ENCODE results near the gene HEBP1.

HEBP1 gene

DNA sequence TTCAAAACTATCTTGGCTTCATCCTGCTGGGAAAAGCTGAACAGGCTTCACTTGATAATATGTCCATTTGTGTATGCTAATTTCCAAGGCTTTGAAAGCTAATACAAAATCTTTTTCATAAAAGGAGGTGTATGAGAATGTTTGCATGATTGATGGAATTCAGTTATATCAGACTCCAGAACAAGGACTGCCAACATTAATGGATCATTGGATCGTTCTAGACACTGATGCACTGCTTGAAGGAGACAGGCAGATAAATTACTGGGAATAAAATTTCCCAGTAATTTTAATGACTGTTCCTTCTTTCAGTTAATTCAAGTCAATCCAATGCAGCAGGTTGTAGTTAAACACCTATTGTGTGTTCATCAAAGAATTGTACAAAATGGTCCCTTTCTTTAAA lies 48.6 kb downstream of the HEBP1 start:
- DNase-seq (ENCODE audit: low read depth), result no peak

DNA sequence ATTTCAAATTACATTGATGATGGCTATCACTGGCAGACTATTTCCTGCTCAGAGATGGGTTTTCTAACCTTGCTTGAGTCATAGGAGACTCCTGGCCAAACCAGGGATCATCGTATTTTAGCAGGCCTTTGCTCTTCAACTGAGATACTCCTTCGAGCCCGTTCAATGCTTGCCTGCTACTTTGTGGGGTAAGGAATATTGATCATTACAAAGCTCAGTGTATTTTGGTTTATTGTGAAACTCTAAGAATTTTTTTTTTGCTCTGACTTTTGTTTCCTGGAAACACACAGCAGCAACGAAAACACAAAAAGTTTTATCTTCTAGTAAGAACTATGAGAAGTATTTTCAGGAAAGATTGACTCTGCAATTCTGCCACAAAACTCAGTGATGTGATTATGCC lies 52.2 kb downstream of the HEBP1 start:
- no peak for DNase-seq (ENCODE audit: low read depth)

DNA sequence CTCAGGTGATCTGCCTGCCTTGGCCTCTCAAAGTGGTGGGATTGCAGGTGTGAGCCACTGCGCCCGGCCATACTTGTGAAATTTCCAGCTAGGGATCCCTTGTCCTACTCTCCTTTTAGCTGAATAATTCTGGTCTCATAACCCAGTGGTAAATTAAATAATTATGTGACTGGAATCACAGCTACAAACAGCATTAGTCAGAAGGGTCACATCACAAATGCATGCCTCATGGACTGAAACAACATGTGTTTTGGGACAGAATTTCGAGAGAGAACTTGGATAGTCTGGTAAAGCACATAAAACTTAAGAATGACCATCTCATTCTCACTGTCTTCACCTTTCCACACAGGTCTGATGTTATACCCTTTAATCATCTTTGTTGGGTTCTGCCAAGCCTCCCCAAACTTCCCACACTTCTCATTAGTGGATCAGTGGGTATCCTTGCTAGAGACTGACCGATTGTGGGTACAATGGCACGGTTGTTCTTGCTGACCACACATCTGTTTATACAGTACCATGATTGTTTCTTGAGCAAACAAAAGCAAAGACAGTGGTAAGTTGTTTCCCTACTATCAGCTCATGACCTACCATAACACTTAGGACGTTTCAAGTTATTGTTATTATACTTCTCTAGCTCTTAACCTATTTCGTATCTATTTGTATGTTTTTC lies 53.2 kb downstream of the HEBP1 start:
- no peak for DNase-seq (ENCODE audit: low read depth)

DNA sequence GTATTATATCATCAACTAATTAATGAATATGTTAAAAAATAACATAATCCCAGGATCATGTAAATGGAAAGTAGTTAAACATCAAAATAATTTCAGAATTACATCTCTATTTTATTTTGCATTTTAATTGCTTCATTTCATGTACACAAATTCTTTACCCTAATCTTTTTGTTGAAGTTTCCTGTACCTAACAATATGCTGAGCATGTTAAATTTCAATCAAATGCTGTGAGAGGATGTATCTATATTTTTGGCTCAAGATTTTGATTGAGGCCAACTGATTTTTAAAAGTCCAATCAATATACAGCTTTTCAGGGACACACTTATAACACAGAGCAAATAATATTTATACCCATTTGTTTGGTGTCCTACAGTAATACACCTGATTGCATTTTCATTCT lies 54.5 kb downstream of the HEBP1 start:
- no peak for DNase-seq (ENCODE audit: low read depth)

DNA sequence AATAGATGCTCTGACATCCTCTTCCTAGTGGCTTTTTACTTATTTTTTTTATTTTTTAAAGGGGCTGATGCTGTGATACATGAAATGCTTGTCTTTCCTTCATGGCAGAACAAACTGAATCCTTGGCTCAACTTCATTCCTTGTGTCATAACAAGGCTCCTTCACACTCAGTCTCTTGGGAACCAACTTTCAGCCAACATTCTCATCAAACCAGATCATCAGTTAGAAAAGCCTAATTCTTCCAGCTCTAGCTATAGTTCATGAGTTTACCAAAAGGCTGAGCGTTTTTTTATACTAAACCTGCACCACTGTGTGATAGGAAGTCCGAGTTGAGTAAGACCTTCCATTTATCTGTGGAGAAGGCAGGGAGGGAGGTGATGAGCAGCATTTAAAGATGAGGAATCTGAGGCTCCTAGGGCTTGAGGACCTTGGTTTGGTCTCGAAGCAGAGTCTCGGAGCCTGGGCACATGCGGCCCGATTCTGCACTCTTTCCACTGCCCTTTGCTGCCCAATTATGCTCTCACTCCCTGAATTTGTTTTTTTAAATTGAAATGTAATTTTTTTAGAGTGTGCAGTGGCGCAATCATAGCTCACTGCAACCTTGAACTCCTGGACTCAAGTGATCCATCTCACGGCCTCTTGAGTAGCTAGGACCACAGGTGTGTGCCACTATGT lies 56.3 kb downstream of the HEBP1 start:
- no peak for DNase-seq (ENCODE audit: low read depth)

DNA sequence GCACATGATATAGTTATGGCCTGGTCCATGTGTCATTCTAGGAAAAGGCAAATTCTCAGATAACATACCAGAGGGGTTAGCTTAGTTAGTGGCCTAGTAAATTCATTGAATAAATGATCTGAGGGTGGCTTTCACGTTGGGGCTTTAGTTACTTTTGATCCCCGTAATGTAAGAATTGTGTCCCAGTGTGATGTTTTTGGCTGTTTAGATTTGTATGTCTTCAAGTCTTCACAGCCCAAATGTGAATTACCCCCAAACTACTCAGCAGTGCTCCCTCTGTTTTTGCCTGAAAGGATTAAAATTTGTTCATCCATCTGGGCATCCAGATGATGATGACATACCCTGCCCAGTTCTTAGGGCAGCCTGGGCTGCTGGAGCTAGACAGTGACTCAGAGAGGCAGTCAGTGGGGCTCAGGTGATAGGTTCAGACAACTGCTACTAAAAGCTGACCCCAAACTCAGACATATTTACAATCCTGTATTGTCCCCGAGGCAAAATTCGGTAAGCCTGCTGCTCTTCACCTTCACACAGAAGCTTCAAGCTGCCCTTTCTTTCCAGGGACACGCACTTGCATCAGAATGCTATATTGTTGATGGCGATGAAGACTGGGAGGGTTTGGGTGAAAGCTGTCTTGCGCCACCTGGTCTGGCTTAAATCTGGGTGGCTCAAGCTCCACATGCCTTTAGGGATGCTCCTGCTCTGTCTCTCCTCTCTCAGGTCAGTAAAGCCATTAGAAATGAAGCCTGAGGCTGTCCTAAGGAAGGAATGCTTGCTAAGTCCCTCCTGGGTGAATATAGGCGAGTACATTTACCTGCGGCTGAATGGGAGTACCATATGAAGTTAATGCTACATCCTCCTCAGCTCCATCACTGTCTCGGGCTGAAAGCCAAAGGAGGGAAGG lies 58.4 kb downstream of the HEBP1 start:
- no peak for DNase-seq (ENCODE audit: low read depth)

DNA sequence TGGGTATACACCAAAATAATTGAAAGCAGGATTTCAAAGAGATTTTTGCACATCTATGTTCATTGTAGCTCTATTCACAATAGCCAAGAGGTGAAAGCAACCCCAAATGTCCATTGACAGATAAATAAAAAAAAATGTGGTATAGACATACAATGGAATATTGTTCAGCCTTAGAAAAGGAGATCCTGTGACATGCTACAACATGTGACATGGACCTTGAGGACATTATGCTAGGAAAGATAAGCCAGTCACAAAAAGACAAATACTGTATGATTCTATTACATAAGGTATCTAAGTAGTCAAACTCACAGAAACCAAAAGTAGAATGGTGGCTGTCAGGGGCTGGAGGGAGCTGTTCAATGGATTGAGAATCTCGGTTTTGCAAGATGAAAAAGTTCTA lies 60.2 kb downstream of the HEBP1 start:
- DNase-seq (ENCODE audit: low read depth), result no peak

DNA sequence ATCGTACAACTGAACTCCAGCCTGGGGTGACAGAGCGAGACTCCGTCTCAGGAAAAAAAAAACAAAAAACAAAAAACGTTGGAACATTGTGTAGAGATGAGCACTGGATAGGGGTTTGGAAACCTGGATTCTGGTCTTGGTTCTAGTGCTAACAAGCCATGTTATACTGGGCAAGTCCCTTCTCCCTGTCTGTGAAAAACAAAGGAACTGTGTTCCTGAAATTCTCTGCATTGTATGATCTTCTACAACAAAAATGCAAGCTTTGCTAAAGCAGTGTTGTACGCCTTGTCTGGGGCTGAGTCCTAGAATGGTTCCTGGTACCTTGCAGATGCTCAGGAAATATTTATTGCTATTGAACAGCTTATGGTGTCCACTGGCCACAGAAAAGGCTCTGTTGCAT lies 61.5 kb downstream of the HEBP1 start:
- DNase-seq (ENCODE audit: low read depth), result no peak

DNA sequence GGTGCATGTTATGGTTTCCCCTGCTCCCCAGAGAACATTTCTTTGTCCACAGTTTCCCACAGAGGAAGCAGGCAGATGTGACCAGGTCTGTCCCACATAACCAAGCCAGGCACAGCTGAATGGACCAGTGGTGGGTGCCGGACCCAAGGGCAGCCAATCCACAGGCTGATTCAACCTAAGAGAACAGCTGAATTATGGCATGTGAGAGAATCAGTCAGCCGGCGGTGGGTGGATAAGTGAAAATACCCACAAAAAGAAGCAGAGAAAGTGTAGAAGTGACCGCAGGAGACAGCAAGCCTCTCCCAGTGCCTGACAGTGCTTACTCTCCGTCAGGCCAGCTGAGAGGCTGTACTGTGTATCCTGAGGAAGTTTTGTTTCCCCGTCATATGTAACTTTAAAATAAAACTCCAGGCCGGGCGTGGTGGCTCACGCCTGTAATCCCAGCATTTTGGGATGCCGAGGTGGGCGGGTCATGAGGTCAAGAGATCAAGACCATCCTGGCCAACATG lies 63.0 kb downstream of the HEBP1 start:
- no peak for DNase-seq (ENCODE audit: low read depth)

DNA sequence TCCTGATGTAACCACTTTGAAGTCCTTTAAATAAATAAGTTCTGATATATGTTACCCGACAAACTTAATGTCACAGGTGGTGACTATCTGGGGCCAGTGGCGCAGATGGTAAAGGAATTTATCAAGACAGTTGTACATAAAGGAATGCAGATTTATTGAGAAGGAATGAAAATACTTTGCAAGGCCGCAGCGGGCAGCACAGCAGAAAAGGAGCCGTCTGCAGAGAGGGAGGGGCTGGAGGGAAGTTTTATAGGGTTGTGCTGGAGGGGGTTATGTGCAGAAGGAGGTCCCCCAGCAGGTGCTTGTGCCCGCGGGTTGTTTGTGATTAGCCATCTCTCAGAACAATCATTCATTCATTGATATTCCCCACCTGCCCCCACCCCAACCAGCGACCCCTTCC lies 65.5 kb downstream of the HEBP1 start:
- no peak for DNase-seq (ENCODE audit: low read depth)

DNA sequence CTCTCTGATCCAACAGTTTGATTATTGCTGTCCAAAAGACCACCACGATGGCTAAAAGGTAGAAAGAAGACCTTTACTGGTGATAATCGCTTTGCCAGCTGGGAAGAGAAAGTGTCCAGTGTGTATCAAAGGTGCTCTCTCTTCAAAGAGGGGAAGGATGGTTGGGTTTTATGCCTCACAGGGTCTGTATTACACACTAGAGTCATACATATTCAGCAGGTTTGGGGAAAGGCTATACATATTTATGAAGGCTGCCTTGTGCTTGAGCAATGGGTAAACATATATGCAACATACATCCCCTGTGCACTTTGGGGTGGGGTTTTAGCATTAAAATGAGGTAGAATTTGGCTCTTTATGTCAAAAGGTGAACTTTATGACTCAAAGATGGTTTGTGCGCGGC lies 66.3 kb downstream of the HEBP1 start:
- DNase-seq (ENCODE audit: low read depth), result no peak

DNA sequence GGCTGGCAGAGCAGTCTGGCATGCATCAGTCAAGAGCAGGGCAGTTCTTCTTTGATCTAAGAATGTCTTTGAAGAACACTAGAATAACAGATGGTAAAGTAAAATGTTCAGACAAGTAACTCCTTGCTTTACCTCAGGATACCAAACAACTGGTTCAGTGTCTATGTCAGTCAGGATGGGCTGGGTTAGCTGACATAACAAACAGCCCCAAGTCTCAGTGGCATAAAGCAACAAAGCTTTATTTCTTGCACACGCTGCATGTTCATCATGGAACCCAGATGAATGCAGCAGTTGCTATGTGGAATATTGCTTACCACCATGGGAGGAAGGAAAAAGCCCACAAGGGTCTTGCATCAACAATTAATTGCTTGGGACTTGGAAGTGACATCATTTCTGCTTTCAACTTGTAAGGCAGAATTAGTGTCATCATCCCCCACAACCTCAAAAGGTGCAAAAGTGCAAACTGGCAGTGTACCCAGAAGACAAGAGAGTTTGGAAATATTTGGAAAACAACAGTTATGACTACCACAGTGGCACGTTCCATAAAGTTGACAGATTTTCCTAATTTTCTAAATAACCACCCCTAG lies 69.3 kb downstream of the HEBP1 start:
- no peak for DNase-seq (ENCODE audit: low read depth)

DNA sequence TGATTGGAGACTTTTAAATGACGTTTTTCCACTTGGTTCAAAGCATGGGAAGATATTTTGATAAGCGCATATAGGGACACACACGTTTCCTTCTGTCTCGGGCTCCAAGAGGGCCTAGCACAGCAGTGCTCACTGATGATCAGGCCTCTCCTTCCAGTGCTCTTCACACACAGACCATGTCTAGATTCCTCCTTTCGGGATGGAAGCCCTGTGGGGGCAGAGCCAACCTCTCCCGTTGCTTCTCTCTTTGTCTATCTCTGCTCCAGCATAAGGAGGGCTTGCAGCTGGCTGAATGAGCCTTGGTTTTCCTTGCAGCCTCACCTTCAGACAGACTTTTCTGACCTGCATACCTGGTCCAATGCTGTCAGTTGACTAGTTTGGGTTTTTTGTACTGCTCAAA lies 70.4 kb downstream of the HEBP1 start:
- no peak for DNase-seq (ENCODE audit: low read depth)

DNA sequence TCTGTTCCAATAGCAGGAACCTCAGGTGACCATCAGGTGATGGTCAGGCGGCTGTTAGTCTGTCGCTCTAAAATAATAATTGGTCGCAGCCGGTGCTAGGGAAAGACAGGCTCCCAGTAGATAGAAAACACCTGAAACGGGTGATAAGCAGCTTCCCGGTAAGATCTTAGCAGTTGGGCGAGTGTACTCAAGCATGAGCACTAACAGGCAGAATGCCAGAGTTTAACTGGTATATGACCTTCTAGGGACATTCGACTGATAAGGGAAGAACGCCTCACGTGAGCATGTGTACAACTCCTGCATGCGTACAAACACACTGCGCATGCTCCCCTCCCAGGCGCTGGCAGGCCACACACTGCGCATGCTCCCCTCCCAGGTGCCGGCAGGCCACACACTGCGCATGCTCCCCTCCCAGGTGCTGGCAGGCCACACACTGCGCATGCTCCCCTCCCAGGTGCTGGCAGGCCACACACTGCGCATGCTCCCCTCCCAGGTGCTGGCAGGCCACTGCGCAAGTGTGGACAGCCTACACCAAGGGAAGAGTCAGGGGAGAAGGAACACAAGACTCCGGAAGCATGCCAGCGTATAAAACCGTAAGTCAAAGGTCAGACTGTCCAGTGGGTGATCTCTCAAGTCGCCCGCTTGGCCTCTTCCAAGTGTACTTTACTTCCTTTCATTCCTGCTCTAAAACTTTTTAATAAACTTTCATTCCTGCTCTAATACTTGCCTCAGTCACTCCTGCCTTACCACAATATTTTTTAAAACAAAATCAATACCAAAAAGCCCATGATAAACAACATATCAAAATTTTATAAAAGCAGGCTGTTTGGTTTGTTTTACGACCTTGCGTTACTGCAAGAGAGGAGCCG lies 72.6 kb downstream of the HEBP1 start:
- no peak for DNase-seq (ENCODE audit: low read depth)

DNA sequence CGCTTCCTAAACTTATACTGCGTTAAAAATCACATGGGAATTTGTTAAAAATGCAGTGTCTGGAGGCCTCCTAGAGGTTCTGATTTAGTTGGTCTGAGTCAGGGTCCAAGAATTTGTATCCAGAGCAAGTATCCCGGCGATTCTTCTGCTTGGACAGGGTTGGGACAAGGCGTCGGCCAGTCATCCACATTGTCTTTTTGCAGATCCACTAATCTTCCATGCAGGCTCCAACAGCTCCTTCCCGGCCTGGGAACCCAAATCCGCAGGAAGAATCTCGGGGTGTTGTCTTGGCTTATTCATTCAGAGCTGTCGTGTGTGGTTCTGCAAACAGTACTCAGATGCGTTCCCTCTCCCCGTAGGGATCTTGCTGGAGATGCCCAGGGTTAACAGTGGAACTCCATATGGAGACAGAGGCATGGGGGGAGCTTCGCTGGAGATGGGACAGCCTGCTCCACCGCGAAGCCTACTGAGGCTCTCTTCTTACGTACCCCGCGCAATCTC lies 73.4 kb downstream of the HEBP1 start:
- DNase-seq (ENCODE audit: low read depth), result no peak

DNA sequence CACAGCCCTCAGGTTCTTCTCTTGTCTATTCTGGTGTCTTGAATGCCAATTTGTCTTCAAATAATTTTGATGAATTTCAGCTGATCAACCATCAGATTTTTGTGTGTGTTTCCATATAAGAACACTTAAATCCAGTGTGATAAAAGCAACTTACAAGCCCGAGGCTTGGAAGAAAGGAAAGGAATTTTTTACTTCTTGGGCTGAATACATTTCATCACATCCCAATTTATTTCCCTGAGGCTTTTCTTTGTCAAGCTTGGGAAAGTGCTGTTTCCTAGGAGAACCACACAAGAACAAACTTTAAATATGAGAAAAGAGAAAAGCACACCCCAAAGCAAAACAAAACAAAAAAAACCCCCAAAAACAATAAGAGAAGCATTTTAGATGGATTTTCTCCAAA lies 74.7 kb downstream of the HEBP1 start:
- no peak for DNase-seq (ENCODE audit: low read depth)

All from activated T-cell treated with anti-CD3 and anti-CD28 coated beads for 1 hour (primary cell).